ENCODE results near the gene NUBPL. TPM values are rescaled to one million over a fixed set of nuclear protein-coding genes. Genes with fewer than 3 reads are reported as not detected.
A peak's percentile ranks its signal among the peaks of the same experiment; 100 is the strongest.
"Not testable (repeated sequence)": the region's sequence is repeated elsewhere in the genome, so short reads cannot be mapped to it uniquely, and the experiment has no call there.

NUBPL gene
- total RNA-seq, 1 donor from 2014 or later, result 27.0 TPM

- no peak for DNase-seq (ENCODE audit: low spot score)
Observed at GRCh38 chr14:31672709-31673108, 111.5 kb downstream of the NUBPL start.

GRCh38 chr14:31677052-31677451 lies 115.8 kb downstream of the NUBPL start:
- DNase-seq (ENCODE audit: low spot score), result no peak

GRCh38 chr14:31677630-31678029 lies 116.4 kb downstream of the NUBPL start:
- DNase-seq (ENCODE audit: low spot score), result no peak

- DNase-seq (ENCODE audit: low spot score), result no peak
Observed at GRCh38 chr14:31678421-31679249, 117.4 kb downstream of the NUBPL start.

GRCh38 chr14:31682768-31683167 lies 121.6 kb downstream of the NUBPL start:
- DNase-seq (ENCODE audit: low spot score), result no peak

- DNase-seq (ENCODE audit: low spot score), result no peak
Observed at GRCh38 chr14:31687726-31688125, 126.5 kb downstream of the NUBPL start.

GRCh38 chr14:31690056-31690455 lies 128.9 kb downstream of the NUBPL start:
- no peak for DNase-seq (ENCODE audit: low spot score)

GRCh38 chr14:31692376-31692781 lies 131.2 kb downstream of the NUBPL start:
- DNase-seq (ENCODE audit: low spot score), result peak; percentile 29

- no peak for DNase-seq (ENCODE audit: low spot score)
Observed at GRCh38 chr14:31696378-31696777, 135.2 kb downstream of the NUBPL start.

- no peak for DNase-seq (ENCODE audit: low spot score)
Observed at GRCh38 chr14:31699809-31700208, 138.6 kb downstream of the NUBPL start.

- no peak for DNase-seq (ENCODE audit: low spot score)
Observed at GRCh38 chr14:31700282-31701074, 139.3 kb downstream of the NUBPL start.

- no peak for DNase-seq (ENCODE audit: low spot score)
Observed at GRCh38 chr14:31702130-31702529, 140.9 kb downstream of the NUBPL start.

- no peak for DNase-seq (ENCODE audit: low spot score)
Observed at GRCh38 chr14:31703056-31703455, 141.9 kb downstream of the NUBPL start.

- no peak for DNase-seq (ENCODE audit: low spot score)
Observed at GRCh38 chr14:31705731-31706130, 144.5 kb downstream of the NUBPL start.

- not testable (repeated sequence) for DNase-seq (ENCODE audit: low spot score)
Observed at GRCh38 chr14:31708661-31709060, 147.5 kb downstream of the NUBPL start.

GRCh38 chr14:31712244-31713127 lies 151.3 kb downstream of the NUBPL start:
- no peak for DNase-seq (ENCODE audit: low spot score)

GRCh38 chr14:31716208-31716607 lies 155.0 kb downstream of the NUBPL start:
- DNase-seq (ENCODE audit: low spot score), result no peak

GRCh38 chr14:31717294-31718085 lies 156.3 kb downstream of the NUBPL start:
- DNase-seq (ENCODE audit: low spot score), result peak; percentile 48

GRCh38 chr14:31718585-31718984 lies 157.4 kb downstream of the NUBPL start:
- peak; percentile 35 for DNase-seq (ENCODE audit: low spot score)

GRCh38 chr14:31718985-31719384 lies 157.8 kb downstream of the NUBPL start:
- DNase-seq (ENCODE audit: low spot score), result no peak

- peak; percentile 36 for DNase-seq (ENCODE audit: low spot score)
Observed at GRCh38 chr14:31726337-31726736, 165.1 kb downstream of the NUBPL start.

All from umbilical cord (tissue), 2 donors.